HCT116 (cell line): ENCODE results near the gene NPVF. TPM values are rescaled to one million over a fixed set of nuclear protein-coding genes. Genes with fewer than 3 reads are reported as not detected.

Source experiments
- ATAC-seq: fragments of 200-7000 bp; cut with Tn5 transposase; 2 replicates; pipeline ENCODE4 v1.9.1; 2020; ENCODE audit warnings: mild to moderate bottlenecking, moderate library complexity
- BruUV-seq: library from RNA; stranded (reverse); fragments of 400-500 nt; replicated peaks from 2 replicates; lab custom pipeline; 2021; lab: Mats Ljungman, UMichigan
- CTCF ChIA-PET: fragments of 300-600 bp; sonication (Branson Sonifier 250); formaldehyde crosslinking; loops from one replicate; lab custom pipeline; 2021; ENCODE audit warnings: antibody characterized with exemption; lab: Charles Lee
- POLR2A ChIA-PET: fragments of 300-600, 350-600 bp; sonication (Branson Sonifier 250); formaldehyde crosslinking; loops from one replicate; lab custom pipeline; 2021; ENCODE audit warnings: antibody characterized with exemption; lab: Charles Lee
- RAD21 ChIA-PET, 2 experiments: fragments of 300-600 bp; sonication (Branson Sonifier 250); formaldehyde crosslinking; loops; one replicate each; lab custom pipeline; 2023; ENCODE audit warnings: low total read pairs in 2 of 2; ENCODE audit not compliant: uncharacterized antibody in 2 of 2, unreplicated experiment in 2 of 2, low non-redundant PET in 1 of 2; lab: Charles Lee
- DNase-seq: peaks from one replicate; pipeline ENCODE4 v3.0.0-alpha.2; 2010; ENCODE audit warnings: low read depth, low spot score
- H2AFZ ChIP-seq: fragments of 200-600 bp; shearing (Covaris generic), sonication (generic); 2 replicates; pipeline ENCODE4 v1.6.1; 2017; ENCODE audit warnings: low read depth, mixed run types, mixed read lengths, antibody characterized with exemption, low read length; ENCODE audit not compliant: poor library complexity, severe bottlenecking
- H3K27ac ChIP-seq: 2 replicates; pipeline ENCODE4 v1.5.1; 2012; ENCODE audit warnings: low read depth, low read length
- H3K27me3 ChIP-seq: fragments of 200-600 bp; sonication (generic); 2 replicates; pipeline ENCODE4 v1.6.1; 2016; ENCODE audit warnings: mixed run types, low read length, mixed read lengths; ENCODE audit not compliant: insufficient read depth
- H3K36me3 ChIP-seq, 2 experiments: fragments of 200-500 bp in 1 of 2; fragments of 200-600 bp in 1 of 2; sonication (Bioruptor generic) in 1 of 2; sonication (generic) in 1 of 2; 2 replicates each; pipeline versions ENCODE4 v1.5.1 to v1.6.1; 2014 to 2016; ENCODE audit warnings: low read length in 2 of 2, inconsistent platforms in 1 of 2, mixed read lengths in 1 of 2, mixed run types in 1 of 2; ENCODE audit not compliant: insufficient read depth in 2 of 2, control insufficient read depth in 1 of 2
- H3K4me1 ChIP-seq, 2 experiments: fragments of 200-600 bp in 1 of 2; sonication (generic) in 1 of 2; 2 replicates each; pipeline versions ENCODE4 v1.5.1 to v1.6.1; 2012 to 2017; ENCODE audit warnings: low read length in 2 of 2, inconsistent platforms in 1 of 2, mild to moderate bottlenecking in 1 of 2, mixed read lengths in 1 of 2, mixed run types in 1 of 2, moderate library complexity in 1 of 2; ENCODE audit not compliant: insufficient read depth in 2 of 2, control insufficient read depth in 1 of 2
- H3K4me2 ChIP-seq: fragments of 200-600 bp; sonication (generic); 2 replicates; pipeline ENCODE4 v1.6.1; 2017; ENCODE audit warnings: mixed run types, low read length, mixed read lengths
- H3K4me3 ChIP-seq, 2 experiments: fragments of 200-600 bp in 1 of 2; sonication (generic) in 1 of 2; replicated peaks in 1 of 2; 2 replicates each; pipeline ENCODE4 v1.5.1; 2011 to 2016; ENCODE audit warnings: low read length in 2 of 2, control low read depth in 1 of 2, low read depth in 1 of 2, mild to moderate bottlenecking in 1 of 2, mixed read lengths in 1 of 2, mixed run types in 1 of 2
- H3K79me2 ChIP-seq: fragments of 200-600 bp; sonication (generic); 2 replicates; pipeline ENCODE4 v1.6.1; 2017; ENCODE audit warnings: mild to moderate bottlenecking, mixed run types, low read length, moderate library complexity, mixed read lengths; ENCODE audit not compliant: insufficient read depth
- H3K9ac ChIP-seq: fragments of 200-600 bp; sonication (generic); 2 replicates; pipeline ENCODE4 v1.6.1; 2016; ENCODE audit warnings: low read length, mixed read lengths
- H3K9me2 ChIP-seq: fragments of 200-600 bp; sonication (generic), shearing (Covaris generic); 2 replicates; pipeline ENCODE4 v1.6.1; 2017; ENCODE audit warnings: mixed run types, mild to moderate bottlenecking, moderate library complexity; ENCODE audit not compliant: insufficient read depth
- H3K9me3 ChIP-seq, 2 experiments: fragments of 200-500 bp in 1 of 2; fragments of 200-600 bp in 1 of 2; sonication (Bioruptor generic) in 1 of 2; sonication (generic) in 1 of 2; 2 replicates each; pipeline ENCODE4 v1.6.1; 2014 to 2017; ENCODE audit warnings: low read length in 2 of 2, mixed read lengths in 2 of 2, inconsistent platforms in 1 of 2, low read depth in 1 of 2, mild to moderate bottlenecking in 1 of 2, mixed run types in 1 of 2, moderate library complexity in 1 of 2; ENCODE audit not compliant: control insufficient read depth in 1 of 2, insufficient read depth in 1 of 2
- H4K20me1 ChIP-seq: fragments of 200-600 bp; sonication (generic), shearing (Covaris generic); 2 replicates; pipeline ENCODE4 v1.6.1; 2017; ENCODE audit warnings: mixed run types, mild to moderate bottlenecking, moderate library complexity; ENCODE audit not compliant: insufficient read depth
- CBX3 ChIP-seq: IDR thresholded peaks from 2 replicates; pipeline ENCODE4 v1.6.1; 2012; ENCODE audit warnings: low read depth
- CEBPB ChIP-seq: IDR thresholded peaks from 2 replicates; pipeline ENCODE4 v1.6.1; 2012; ENCODE audit warnings: low read depth
- EGR1 ChIP-seq: IDR thresholded peaks from 2 replicates; pipeline ENCODE4 v1.6.1; 2012; ENCODE audit warnings: low read depth
- ELF1 ChIP-seq: IDR thresholded peaks from 2 replicates; pipeline ENCODE4 v1.6.1; 2012; ENCODE audit warnings: low read depth, borderline replicate concordance
- EZH2 ChIP-seq: fragments of 200-600 bp; sonication (generic); IDR thresholded peaks from 2 replicates; pipeline ENCODE4 v1.6.1; 2017; ENCODE audit warnings: antibody characterized with exemption, mixed run types
- EZH2phosphoT487 ChIP-seq: fragments of 200-600 bp; IDR thresholded peaks from 2 replicates; pipeline ENCODE4 v1.6.1; 2018; ENCODE audit warnings: antibody characterized with exemption, borderline replicate concordance
- FOSL1 ChIP-seq: IDR thresholded peaks from 2 replicates; pipeline ENCODE4 v1.6.1; 2012; ENCODE audit warnings: low read depth
- JUND ChIP-seq: IDR thresholded peaks from 2 replicates; pipeline ENCODE4 v1.6.1; 2012
- MAX ChIP-seq: IDR thresholded peaks from 2 replicates; pipeline ENCODE4 v1.6.1; 2012
- POLR2A ChIP-seq: IDR thresholded peaks from 2 replicates; pipeline ENCODE4 v1.7.0; 2011; ENCODE audit warnings: borderline replicate concordance; ENCODE audit not compliant: insufficient read depth, insufficient read length; ENCODE audit errors: extremely low read depth
- POLR2AphosphoS5 ChIP-seq: IDR thresholded peaks from 2 replicates; pipeline ENCODE4 v1.6.1; 2011; ENCODE audit warnings: mild to moderate bottlenecking, low read depth, low read length, moderate library complexity
- RAD21 ChIP-seq: IDR thresholded peaks from 2 replicates; pipeline ENCODE4 v1.6.1; 2012; ENCODE audit warnings: low read depth, mild to moderate bottlenecking
- REST ChIP-seq: IDR thresholded peaks from 2 replicates; pipeline ENCODE4 v1.6.1; 2012; ENCODE audit warnings: low read depth
- SIN3A ChIP-seq: IDR thresholded peaks from 2 replicates; pipeline ENCODE4 v1.6.1; 2012; ENCODE audit warnings: low read depth
- TCF7L2 ChIP-seq: IDR thresholded peaks from 2 replicates; pipeline ENCODE4 v1.7.0; 2011; ENCODE audit warnings: borderline replicate concordance, inconsistent platforms; ENCODE audit not compliant: insufficient read depth, insufficient read length; ENCODE audit errors: extremely low read depth
- ZNF274 ChIP-seq: fragments of 200-500 bp; sonication (Bioruptor generic); IDR thresholded peaks from 2 replicates; pipeline ENCODE4 v1.6.1; 2014; ENCODE audit warnings: mild to moderate bottlenecking, low read depth, low read length, inconsistent platforms
- intact Hi-C: fragments of 100-400 bp; cut with micrococcal nuclease; formaldehyde crosslinking; loops from 2 replicates; pipeline ENCODE4 v1.10.0; 2022
- total RNA-seq: library from RNA; stranded (reverse); gene quantifications from one replicate; pipeline ENCODE4 v1.2.1, GENCODE V29; 2021; ENCODE audit not compliant: unreplicated experiment
- TF ChIP-seq, protein P1 (sequence below): IDR thresholded peaks from 2 replicates; pipeline ENCODE4 v1.6.1; 2012

Gene NPVF
- total RNA-seq, 1 experiment from 2014 or later: not detected

DNA sequence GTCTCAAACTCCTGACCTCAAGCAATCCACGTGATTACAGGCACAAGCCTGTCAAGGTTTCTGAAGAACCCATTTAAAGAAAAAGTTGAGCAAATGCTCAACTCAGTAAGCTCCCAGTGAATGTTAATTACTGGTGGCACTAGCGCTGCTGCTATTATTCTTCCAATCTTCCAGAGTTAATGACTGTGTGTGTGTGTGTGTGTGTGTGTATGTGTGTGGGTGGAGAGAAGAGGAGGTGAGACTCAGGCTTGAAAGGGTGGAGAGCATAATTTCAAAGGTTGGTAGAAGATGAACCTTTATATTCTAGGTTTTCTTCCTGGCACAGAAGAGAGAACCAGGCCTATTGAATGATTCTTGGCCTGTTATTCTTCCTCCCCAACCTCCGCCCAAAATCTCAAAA is 11.6 kb upstream of the NPVF start:
- TF ChIP-seq POLR2A (no peak), FOSL1 (no peak), EZH2phosphoT487 (no peak), ELF1 (no peak), CEBPB (no peak), RAD21 (no peak), TCF7L2 (no peak), CBX3 (no peak), POLR2AphosphoS5 (no peak), EZH2 (no peak), REST (no peak), EGR1 (no peak), SIN3A (no peak), JUND (no peak), ZNF274 (no peak), MAX (no peak)
- TF ChIP-seq, protein P1, sequence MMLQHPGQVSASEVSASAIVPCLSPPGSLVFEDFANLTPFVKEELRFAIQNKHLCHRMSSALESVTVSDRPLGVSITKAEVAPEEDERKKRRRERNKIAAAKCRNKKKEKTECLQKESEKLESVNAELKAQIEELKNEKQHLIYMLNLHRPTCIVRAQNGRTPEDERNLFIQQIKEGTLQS: no peak
- Histone ChIP-seq H3K9me3 (no peaks in the 10 kb centered on the region), H3K4me1 (no peaks in the 10 kb centered on the region), H3K36me3 (no peaks in the 10 kb centered on the region), H3K27me3 (peaks cover 36% of the 10 kb centered on the region), H3K4me3 (no peak overlapping the region), H2AFZ (no peak overlapping the region), H3K9ac (no peak overlapping the region), H3K9me2 (no peaks in the 10 kb centered on the region), H3K27ac (no peak overlapping the region), H4K20me1 (no peaks in the 10 kb centered on the region), H3K4me2 (no peak overlapping the region), H3K79me2 (no peaks in the 10 kb centered on the region)
- RAD21 ChIA-PET: no interaction called here
- CTCF ChIA-PET: no interaction called here
- no TSS peak for BruUV-seq
- DNase-seq (no peak), ATAC-seq (no peak)
- POLR2A ChIA-PET: no interaction called here
- intact Hi-C loops: no loop called here
